Activated CD8-positive, alpha-beta T cell treated with anti-CD3 and anti-CD28 coated beads, Interleukin-2, amount 10 ng/mL, durations not matched to agents 7 days and 5 days (primary cell): ENCODE data around the gene SSB. TPM values are rescaled to one million over a fixed set of nuclear protein-coding genes. Genes with fewer than 3 reads are reported as not detected.
"Not testable (repeated sequence)": the region's sequence is repeated elsewhere in the genome, so short reads cannot be mapped to it uniquely, and the experiment has no call there.

Experiments
- ATAC-seq: fragments of 150-1000 bp; cut with Tn5 transposase; one replicate; pipeline ENCODE4 v1.10.0; 2021; ENCODE audit warnings: moderate library complexity
- CTCF ChIA-PET: fragments of 350-600 bp; sonication (Branson Sonifier 250); formaldehyde crosslinking; loops from one replicate; lab custom pipeline; 2021; ENCODE audit warnings: antibody characterized with exemption; lab: Charles Lee
- POLR2A ChIA-PET: fragments of 350-600 bp; sonication (Branson Sonifier 250); formaldehyde crosslinking; loops from one replicate; lab custom pipeline; 2021; ENCODE audit warnings: antibody characterized with exemption; lab: Charles Lee
- DNase-seq: peaks from one replicate; pipeline ENCODE4 v3.0.0-alpha.2; 2020
- H3K27ac Mint-ChIP-seq: one replicate; pipeline ENCODE4 v1.8.0; 2021; ENCODE audit warnings: mild to moderate bottlenecking, mixed read lengths
- H3K27me3 Mint-ChIP-seq: one replicate; pipeline ENCODE4 v1.8.0; 2021; ENCODE audit warnings: low read depth, mixed read lengths
- H3K36me3 Mint-ChIP-seq: one replicate; pipeline ENCODE4 v1.8.0; 2021; ENCODE audit warnings: low read depth, mixed read lengths
- H3K4me1 Mint-ChIP-seq: one replicate; pipeline ENCODE4 v1.8.0; 2021; ENCODE audit warnings: low read depth, mixed read lengths
- H3K4me3 Mint-ChIP-seq: one replicate; pipeline ENCODE4 v1.8.0; 2021; ENCODE audit warnings: mild to moderate bottlenecking, mixed read lengths
- H3K9me3 Mint-ChIP-seq: one replicate; pipeline ENCODE4 v1.8.0; 2022; ENCODE audit warnings: mixed read lengths; ENCODE audit not compliant: insufficient read depth
- total RNA-seq, 2 experiments: library from RNA; stranded (reverse); gene quantifications; one replicate each; pipeline ENCODE4 v1.2.3, GENCODE V29; 2021

SSB gene
- total RNA-seq, 2 experiments from 2014 or later: 86.0 to 86.9 TPM

GRCh38 chr2:169838743-169839489, 40.2 kb downstream of the SSB start:
- CTCF ChIA-PET: interaction anchor here (1.2 kb wide), 1 partner anchor 14 kb away, joined by 3 read pairs; the partner anchor contains the start of gene METTL5
- ATAC-seq (no peak), DNase-seq (no peak)
- Mint-ChIP-seq H3K27ac (no peak overlapping the region), H3K9me3 (no peaks in the 10 kb centered on the region), H3K4me3 (no peak overlapping the region), H3K36me3 (peaks cover 12% of the 10 kb centered on the region), H3K4me1 (peaks cover 12% of the 10 kb centered on the region), H3K27me3 (no peaks in the 10 kb centered on the region)
- POLR2A ChIA-PET: no interaction called here

GRCh38 chr2:169839954-169840746, 41.5 kb downstream of the SSB start:
- DNase-seq (no peak), ATAC-seq (no peak)
- Mint-ChIP-seq H3K27me3 (no peaks in the 10 kb centered on the region), H3K36me3 (peaks cover 12% of the 10 kb centered on the region), H3K4me1 (peaks cover 8% of the 10 kb centered on the region), H3K27ac (no peak overlapping the region), H3K4me3 (no peak overlapping the region), H3K9me3 (no peaks in the 10 kb centered on the region)
- ChIA-PET CTCF (interaction anchor here (1.2 kb wide), 1 partner anchor 15 kb away, joined by 3 read pairs; the partner anchor contains the start of gene METTL5), POLR2A (interaction anchor here (0.6 kb wide), 1 partner anchor 20 kb away, joined by 3 read pairs; no protein-coding TSS in a partner anchor)

GRCh38 chr2:169840747-169841142, 42.1 kb downstream of the SSB start:
- Mint-ChIP-seq H3K4me1 (peaks cover 8% of the 10 kb centered on the region), H3K9me3 (no peaks in the 10 kb centered on the region), H3K27me3 (no peaks in the 10 kb centered on the region), H3K4me3 (no peak overlapping the region), H3K27ac (no peak overlapping the region), H3K36me3 (peaks cover 12% of the 10 kb centered on the region)
- CTCF ChIA-PET: no interaction called here
- POLR2A ChIA-PET: no interaction called here
- DNase-seq (no peak), ATAC-seq (no peak)

GRCh38 chr2:169841625-169842024, 43.0 kb downstream of the SSB start:
- CTCF ChIA-PET, H3K27me3 Mint-ChIP-seq, ATAC-seq, H3K4me1 Mint-ChIP-seq, POLR2A ChIA-PET, H3K9me3 Mint-ChIP-seq, H3K27ac Mint-ChIP-seq, H3K4me3 Mint-ChIP-seq, DNase-seq: not testable (repeated sequence)
- H3K36me3 Mint-ChIP-seq: peaks cover 12% of the 10 kb centered on the region

- DNase-seq: no peak
- no peak for ATAC-seq
- no peak overlapping the region for H3K27ac Mint-ChIP-seq
- no peak overlapping the region for H3K4me3 Mint-ChIP-seq
- ChIA-PET POLR2A (interaction anchor here (0.7 kb wide), 1 partner anchor 227 kb away, joined by 3 read pairs; no protein-coding TSS in a partner anchor), CTCF (no interaction called here)
- peaks cover 22% of the 10 kb centered on the region for H3K36me3 Mint-ChIP-seq
- H3K4me1 Mint-ChIP-seq: peaks cover 16% of the 10 kb centered on the region
- H3K9me3 Mint-ChIP-seq: no peaks in the 10 kb centered on the region
- no peaks in the 10 kb centered on the region for H3K27me3 Mint-ChIP-seq
Measured at GRCh38 chr2:169845016-169845415, 46.3 kb downstream of the SSB start.

GRCh38 chr2:169848959-169849693, 50.5 kb downstream of the SSB start:
- H3K4me1 Mint-ChIP-seq, H3K4me3 Mint-ChIP-seq, ATAC-seq, POLR2A ChIA-PET, H3K9me3 Mint-ChIP-seq, H3K27me3 Mint-ChIP-seq, DNase-seq: not testable (repeated sequence)
- Mint-ChIP-seq H3K36me3 (peaks cover 28% of the 10 kb centered on the region), H3K27ac (peak overlapping the region; percentile 17)
- CTCF ChIA-PET: interaction anchor here (0.5 kb wide), 1 partner anchor 16 kb away, joined by 3 read pairs; no protein-coding TSS in a partner anchor

GRCh38 chr2:169849710-169850109, 51.0 kb downstream of the SSB start:
- ChIA-PET CTCF (no interaction called here), POLR2A (no interaction called here)
- Mint-ChIP-seq H3K27ac (peak overlapping the region; percentile 17), H3K9me3 (peaks cover 3% of the 10 kb centered on the region), H3K27me3 (no peaks in the 10 kb centered on the region), H3K4me1 (peaks cover 8% of the 10 kb centered on the region), H3K36me3 (peaks cover 28% of the 10 kb centered on the region), H3K4me3 (no peak overlapping the region)
- ATAC-seq (no peak), DNase-seq (no peak)

- peaks cover 7% of the 10 kb centered on the region for H3K9me3 Mint-ChIP-seq
- H3K4me3 Mint-ChIP-seq: no peak overlapping the region
- H3K4me1 Mint-ChIP-seq: peaks cover 8% of the 10 kb centered on the region
- CTCF ChIA-PET: no interaction called here
- no peaks in the 10 kb centered on the region for H3K27me3 Mint-ChIP-seq
- ATAC-seq (no peak), DNase-seq (no peak)
- H3K27ac Mint-ChIP-seq: no peak overlapping the region
- H3K36me3 Mint-ChIP-seq: peaks cover 30% of the 10 kb centered on the region
- POLR2A ChIA-PET: no interaction called here
Measured at GRCh38 chr2:169853041-169853668, 54.5 kb downstream of the SSB start.

- POLR2A ChIA-PET, H3K4me3 Mint-ChIP-seq, H3K27me3 Mint-ChIP-seq, CTCF ChIA-PET, H3K9me3 Mint-ChIP-seq, ATAC-seq, DNase-seq, H3K4me1 Mint-ChIP-seq, H3K27ac Mint-ChIP-seq: not testable (repeated sequence)
- peaks cover 15% of the 10 kb centered on the region for H3K36me3 Mint-ChIP-seq
Measured at GRCh38 chr2:169855281-169856258, 56.9 kb downstream of the SSB start.

GRCh38 chr2:169859423-169859822, 60.8 kb downstream of the SSB start:
- H3K4me3 Mint-ChIP-seq: no peak overlapping the region
- peaks cover 5% of the 10 kb centered on the region for H3K36me3 Mint-ChIP-seq
- ATAC-seq (no peak), DNase-seq (no peak)
- H3K27me3 Mint-ChIP-seq: no peaks in the 10 kb centered on the region
- CTCF ChIA-PET: no interaction called here
- peaks cover 7% of the 10 kb centered on the region for H3K9me3 Mint-ChIP-seq
- no peaks in the 10 kb centered on the region for H3K4me1 Mint-ChIP-seq
- POLR2A ChIA-PET: no interaction called here
- H3K27ac Mint-ChIP-seq: no peak overlapping the region
